Measurements from ENCODE around the gene DLL4.
"Not testable (repeated sequence)": the region's sequence is repeated elsewhere in the genome, so short reads cannot be mapped to it uniquely, and the experiment has no call there.

The DLL4 gene

DNA sequence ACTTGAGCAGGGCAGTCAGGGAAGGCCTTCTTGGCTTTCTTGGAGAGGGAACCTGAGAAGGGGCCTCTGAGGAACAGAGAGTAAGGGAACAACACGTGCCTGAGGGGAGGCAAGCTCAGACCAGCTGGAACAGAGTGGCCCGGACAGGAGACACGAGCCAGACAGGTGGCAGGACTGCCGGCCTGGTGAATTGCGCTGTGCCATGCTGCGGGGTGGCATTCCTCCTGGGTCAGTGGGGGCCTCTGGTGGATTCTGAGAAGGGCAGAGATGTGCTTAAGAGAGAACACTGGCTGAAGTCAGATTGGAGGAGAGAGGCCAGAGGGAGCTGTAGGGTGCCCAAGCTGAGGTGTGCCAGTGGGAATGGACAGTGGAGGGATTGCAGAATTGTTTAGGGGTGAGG, 29.0 kb downstream of the DLL4 start:
- DNase-seq = no peak

DNA sequence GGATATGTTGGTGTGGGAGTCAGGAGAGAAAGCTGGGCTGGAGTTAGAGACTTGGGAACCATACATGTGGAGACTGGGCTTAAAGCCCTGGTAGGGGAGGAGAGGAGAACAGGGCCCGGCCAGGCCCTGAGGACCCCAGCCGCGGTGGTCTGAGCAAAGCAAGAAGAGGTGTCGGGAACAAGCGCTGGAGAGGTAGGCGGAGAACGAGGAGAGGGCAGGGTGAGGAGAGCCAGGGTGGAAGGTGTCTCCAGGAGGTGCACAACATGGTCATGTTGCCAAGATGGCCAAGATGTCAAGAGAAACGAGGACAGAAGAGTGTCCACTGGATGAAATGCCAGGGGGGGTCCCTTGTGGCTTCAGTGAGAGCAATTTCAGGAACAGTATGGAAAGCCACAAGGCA, 29.6 kb downstream of the DLL4 start:
- no peak for DNase-seq

DNA sequence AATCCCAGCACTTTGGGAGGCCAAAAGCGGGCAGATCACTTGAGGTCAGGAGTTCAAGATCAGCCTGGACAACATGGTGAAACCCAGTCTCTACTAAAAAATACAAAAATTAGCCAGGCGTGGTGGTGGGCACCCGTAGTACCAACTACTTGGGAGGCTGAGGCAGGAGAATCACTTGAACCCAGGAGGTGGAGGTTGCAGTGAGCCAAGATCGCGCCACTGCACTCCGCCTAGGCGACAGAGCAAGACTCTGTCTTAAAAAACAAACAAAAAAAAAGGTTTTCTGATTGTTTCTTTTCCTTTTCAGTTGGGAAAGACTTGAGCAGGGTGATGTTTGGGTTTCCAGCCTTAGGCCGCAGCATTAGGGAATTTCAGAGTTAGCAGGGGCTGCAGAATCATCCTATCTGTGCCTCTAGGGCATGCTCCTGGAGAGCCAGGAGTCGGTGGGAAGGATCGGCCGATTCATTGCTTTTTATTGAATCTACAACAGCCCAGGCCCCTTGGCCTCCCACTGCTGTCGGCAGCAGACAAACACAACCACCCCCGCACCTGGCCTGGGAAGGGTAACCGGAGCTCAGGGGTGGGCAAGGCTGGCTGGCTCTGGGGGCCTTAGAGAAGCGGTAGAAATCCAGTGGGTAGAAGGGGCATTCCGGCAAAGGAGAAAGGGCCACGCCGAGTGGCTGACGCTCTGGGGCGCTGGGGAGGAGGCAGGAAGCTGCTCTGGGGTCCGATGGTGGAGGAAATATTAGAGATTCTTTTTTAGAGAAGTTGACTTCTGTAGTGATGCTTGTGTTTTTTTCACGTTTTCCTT, 30.4 kb downstream of the DLL4 start:
- DNase-seq = no peak

DNA sequence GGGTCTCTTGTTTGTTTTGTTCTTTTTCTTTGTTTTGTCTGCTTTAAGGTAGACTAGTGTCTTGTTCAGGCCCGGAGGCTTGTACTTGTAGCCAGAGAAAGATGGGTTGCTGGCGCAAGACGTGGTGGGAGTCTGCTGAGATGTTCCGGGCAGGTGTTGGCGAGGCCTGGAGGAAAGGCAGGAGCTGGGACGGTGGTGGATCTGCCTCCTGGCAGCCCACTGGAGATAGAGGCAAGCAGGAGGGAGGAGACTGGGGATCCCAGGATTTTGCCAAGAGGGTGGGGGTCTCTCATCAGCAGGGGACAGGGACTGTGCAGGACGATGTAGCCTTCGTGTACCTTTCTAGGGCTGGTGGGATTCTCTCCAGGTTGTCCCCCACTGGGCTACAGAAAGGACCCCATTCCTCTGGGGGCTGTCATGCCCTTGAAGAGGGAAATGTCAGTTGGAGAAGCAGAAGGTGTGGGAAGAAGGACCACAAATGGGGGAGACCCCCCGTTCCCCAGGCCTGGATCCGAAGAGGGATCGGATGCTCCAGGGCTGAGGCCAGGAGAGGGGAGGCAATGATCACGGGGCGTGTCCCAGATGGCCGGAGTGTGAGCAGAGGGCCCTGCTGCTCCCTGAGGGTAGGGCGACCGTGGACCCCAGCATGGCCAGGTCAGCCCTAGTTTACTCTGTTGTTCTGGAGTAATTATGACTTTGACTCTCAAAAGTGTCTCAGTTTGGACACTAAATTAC, 31.2 kb downstream of the DLL4 start:
- DNase-seq = no peak

DNA sequence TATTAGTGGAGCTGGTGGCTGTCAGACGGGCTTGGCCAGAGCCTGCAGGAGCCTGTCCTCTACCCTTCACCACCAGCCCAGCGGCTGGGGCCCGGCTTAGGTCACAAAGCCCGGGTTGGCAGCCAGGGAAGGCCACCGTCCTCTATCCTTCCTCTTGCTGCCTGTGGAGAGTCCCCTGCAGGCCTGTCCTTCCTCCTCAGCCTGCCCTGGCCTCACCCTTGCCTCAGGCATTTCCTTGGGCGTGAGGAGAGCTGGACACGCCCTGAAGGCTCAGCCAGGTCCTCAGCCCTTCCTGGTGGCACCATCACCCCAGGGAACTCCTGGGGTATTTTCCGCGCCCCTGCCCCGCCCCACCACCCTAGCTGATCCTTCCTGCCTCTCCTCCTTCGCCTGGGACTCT, 31.8 kb downstream of the DLL4 start:
- no peak for DNase-seq

DNA sequence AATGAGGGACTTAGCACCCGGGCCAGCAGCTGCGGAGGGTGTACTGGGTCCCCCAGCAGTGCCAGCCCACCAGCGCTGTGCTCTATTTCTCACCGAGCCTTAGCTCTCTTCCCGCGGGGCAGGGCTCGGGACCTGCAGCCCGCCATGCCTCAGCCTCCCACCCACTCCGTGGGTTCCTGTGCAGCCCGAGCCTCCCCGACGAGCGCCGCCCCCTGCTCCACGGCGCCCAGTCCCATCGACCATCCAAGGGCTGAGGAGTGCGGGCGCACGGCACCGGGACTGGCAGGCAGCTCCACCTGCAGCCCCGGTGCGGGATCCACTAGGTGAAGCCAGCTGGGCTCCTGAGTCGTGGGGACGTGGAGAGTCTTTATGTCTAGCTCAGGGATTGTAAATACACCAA, 32.6 kb downstream of the DLL4 start:
- DNase-seq = not testable (repeated sequence)

DNA sequence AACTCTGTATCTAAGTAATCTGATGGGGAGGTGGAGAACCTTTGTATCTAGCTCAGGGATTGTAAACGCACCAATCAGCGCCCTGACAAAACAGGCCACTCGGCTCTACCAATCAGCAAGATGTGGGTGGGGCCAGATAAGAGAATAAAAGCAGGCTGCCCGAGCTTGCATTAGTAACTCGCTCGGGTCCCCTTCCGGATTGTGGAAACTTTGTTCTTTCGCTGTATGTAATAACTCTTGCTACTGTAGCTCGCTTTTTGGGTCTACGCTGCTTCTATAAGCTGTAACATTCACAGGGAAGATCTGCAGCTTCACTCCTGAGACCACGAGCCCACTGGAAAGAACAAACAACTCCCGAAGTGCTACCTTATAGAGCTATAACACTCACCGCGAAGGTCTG, 33.2 kb downstream of the DLL4 start:
- DNase-seq = not testable (repeated sequence)

DNA sequence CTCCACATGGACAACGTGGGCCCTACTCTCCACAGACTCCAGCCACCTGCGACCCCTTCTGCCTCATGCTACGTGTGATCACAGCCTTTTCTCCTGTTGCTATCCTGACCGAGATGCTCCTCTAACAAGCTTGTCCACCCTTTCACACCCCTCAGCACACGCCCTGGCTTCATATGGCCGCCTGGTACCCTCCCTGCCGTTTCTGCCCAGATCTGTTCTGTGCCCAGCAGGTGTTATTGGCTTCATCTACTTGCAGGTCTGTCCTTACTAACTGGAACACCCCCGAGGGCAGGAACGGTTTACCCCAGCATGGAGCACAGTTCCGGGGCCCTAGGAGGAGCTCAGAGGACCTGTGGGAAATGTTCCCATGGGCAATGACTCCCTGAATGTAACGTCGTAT, 34.1 kb downstream of the DLL4 start:
- DNase-seq = no peak

DNA sequence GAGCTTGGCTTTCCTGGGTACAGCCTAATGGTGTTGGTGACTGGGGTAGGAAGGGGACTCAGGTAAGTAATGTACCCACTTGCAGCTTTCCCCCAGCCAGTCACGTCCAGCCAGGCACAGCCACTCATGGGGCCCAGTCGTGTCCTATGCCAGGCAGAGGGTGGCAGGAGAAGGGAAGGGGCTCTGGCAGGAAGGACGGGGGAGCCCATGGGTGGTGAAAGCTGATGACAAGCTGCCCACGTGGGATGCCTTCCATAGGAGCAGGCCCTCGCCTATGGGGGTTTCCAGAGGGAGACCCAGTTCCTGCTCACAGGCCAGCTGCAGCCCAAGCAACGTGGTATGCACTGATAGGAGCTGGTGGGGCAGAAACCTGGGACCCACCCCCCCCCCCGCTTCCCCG, 34.9 kb downstream of the DLL4 start:
- DNase-seq = no peak

DNA sequence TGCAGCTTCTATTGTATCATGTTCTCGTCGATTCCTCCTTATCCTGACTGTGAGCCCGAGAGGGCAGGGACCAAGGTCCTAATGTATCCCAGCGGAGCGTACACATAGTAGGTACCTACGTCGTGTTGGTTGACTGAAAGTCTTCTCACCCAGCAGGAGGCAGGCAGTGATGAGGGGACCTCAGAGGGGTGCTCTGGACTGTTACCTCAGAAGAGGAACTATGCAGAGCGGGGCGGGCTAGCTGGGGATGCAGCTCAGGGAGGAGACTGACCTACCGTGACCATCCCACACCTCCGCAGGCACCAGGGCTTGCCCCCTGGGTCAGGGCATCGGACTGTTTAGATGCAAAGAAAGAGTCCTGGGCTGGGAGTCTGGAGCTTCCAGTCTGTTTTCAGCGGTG, 35.5 kb downstream of the DLL4 start:
- no peak for DNase-seq

DNA sequence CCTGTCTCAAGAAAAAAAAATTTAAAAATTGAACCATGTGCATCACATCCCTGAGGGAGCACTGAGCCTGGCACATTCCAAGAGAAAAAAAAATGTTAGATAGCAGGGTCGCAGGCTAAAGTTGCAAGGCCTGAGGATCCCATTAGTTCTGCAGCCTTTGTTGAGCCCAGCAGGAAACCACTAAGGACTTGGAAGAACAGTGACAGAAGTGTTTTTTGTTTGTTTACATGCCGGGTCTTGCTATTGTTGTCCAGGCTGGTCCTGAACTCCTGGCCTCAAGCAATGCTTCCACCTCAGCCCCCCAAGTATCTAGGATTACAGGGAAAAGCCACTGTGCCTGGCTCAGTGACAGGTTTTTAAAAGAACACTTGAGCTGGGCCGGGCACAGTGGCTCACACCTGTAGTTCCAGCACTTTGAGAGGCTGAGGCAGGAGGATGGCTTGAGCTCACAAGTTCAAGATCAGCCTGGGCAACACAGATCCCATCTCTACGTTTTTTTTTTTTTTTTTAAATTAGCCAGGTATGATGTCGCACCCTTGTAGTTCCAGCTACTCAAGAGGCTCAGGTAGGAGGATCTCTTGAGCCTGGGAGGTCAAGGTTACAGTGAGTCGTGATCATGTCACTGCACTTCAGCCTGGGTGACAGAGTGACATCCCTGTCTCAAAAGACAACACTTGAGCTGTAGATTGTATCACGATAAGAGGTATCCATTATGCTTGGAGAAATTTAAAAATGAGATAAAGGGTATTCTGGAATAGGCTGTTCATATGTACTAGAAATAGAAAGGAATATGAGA, 39.3 kb downstream of the DLL4 start:
- DNase-seq = no peak

DNA sequence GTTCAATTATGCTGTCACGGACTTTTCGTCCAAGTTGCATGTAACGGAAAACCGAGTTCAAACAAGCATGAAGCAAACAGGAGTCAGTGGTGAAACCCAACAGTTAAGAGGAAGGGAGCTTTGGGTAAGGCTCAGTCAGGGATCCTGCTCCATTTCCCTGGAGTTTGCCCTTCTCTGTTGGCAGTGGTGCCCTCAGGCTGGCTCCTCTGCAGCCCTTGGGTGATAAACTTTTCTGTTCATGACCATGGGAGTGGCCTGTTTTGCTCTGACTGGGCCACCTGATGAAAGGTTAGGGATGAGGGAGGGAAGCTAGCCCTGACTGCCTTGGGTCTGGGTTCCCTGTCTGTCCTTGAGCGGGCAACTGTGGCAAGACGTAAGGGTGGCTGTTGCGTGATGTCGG, 40.2 kb downstream of the DLL4 start:
- no peak for DNase-seq

DNA sequence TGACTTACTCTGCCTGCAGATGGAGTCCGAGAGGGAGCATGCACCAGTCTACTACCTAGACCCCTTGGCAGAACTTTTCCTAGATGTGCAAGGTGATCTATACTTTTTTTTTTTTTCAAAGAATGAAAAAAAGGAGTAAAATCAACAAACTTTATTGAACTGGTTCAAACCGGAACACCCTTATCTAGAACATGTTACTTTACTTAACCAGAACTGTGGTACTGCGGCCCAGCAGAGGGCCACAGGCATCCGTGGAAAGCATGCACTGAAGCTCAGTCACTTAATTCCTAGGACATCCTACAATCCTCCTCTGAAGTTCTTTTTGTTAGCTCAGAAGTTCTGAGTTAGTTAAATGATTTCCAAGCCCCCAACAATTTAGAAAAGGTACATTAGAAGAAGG, 45.7 kb downstream of the DLL4 start:
- no peak for DNase-seq

DNA sequence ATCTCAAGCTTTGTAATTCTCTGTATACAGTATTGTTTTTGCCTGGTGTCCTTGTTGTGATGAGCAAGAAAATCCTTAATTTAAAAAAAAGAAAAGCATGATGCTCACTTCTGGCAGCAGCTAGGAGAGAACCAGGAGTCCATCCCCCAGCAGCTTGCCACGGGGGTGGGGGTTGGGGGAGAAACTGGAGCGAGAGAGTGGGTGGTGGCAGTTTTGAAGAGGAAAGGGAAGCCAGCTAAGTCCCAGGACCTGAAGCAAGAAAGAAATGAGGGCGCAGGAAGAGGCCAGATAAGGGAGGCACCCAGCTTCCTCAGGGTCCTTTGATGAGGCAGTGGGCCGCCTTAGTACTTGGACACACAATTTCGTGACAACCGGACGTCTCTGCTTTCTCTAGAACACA, 47.7 kb downstream of the DLL4 start:
- peak in 12 of 58 donors; percentile 5 to 78 (median 14) for DNase-seq

DNA sequence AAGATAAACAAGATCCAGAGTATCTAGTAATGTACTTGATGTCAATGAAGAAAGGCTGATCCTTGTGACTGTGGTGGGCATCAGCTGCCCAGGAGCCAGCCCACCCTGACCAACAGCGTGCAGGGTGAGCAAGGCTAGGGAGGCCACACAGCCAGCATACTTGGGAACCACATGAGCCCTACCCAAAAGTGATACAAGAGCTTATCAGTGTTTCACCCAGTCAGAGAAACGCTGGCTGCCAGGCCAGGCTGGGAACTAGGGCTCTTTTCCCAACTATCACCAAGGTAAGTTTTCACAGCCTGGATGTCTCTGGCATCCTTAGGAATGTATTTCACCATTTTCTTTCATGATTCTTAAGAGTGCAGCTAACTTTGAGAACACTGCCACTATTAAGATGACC, 49.0 kb downstream of the DLL4 start:
- no peak for DNase-seq

DNA sequence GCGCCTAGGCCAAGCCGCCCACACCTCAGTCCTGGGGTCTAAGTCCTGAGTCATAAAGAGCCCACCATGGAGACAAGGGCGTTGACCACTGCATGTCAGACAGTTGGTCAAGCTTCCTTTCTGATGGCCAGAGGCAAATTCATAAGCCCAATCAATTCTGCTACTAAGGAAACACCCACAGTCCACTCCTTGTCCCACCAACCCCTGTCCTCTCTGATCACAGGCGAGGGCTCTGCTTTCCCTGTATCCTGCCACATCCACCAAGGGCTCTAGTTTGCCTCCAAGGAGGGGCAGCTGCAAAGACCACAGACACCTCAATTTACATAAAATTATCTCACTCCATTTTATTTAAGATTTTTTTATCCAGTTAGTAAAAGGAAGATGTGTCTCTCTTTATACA, 49.4 kb downstream of the DLL4 start:
- DNase-seq = no peak

DNA sequence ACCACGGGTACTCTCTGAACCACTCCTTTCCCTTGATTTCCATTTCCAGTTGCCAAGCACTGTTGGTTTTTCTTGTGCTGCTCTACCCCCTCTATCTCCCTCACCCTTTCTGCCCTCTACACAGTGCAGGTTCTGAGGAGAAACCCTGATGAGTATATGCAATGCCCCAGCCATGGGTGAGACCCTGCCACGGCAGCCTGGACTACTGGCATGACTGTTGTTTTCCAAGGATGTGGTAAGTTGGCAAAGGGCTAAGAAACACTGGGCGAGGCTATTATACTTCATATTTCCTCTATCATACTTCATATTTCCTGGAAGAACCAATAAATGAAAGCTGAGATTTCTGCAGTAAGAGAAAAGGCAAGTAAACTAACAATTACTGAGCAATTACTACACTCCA, 52.0 kb downstream of the DLL4 start:
- no peak for DNase-seq

DNA sequence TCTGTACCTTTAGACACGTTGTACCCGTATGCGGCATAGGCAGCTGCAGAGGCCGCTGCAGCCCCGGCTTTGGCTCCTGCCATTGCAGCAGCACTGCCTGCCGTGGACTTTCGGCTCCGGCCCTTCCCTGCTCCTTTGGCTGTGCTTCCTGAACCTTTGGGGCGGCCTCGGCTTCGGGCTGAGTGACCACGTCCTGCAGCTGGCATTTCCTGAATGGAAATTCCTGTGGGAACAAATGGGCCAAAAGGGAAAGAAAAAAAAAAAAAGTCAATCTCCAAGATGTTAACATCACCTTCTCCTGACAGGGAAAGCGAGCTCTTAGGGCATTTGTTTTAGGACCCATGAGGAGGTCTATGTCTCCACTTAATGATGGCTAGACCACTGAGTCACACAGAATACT, 53.7 kb downstream of the DLL4 start:
- no peak for DNase-seq

DNA sequence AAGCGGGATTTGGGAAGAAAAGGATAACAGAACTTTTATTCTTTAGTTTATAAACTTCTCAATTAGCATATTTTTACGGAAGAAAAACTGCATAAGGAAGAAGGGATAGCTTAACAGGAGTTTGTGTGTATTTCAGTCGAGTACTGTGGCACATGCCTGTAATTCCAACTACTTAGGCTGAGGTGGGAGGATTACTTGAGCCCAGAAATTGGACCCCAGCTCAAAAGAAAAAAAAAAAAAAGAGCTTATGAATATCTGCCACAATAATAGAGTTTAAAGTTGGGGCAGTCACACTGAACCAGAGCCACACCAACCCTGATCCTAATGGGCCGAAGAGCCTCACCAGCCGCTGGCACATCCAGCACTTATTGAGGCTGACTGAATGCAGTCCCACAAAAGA, 55.3 kb downstream of the DLL4 start:
- no peak for DNase-seq

DNA sequence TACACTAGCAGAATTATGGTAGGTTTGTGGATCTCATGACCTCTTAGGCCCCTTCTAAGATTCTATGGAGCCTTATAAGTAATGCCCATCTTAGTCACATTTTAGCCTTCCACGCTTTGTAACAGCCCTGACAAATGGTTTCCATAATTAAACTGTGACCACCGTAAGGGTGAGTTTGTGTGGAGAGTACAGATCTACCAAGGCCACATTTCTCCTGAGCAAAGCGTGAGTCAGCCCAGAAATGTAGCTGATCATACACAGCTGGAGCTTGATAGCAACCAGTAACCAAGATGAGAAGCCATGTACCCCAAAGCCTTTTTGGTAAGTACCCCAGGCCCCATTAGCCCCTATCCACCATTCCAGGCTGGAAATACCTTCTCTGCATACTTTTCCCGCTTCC, 55.8 kb downstream of the DLL4 start:
- DNase-seq = no peak

DNA sequence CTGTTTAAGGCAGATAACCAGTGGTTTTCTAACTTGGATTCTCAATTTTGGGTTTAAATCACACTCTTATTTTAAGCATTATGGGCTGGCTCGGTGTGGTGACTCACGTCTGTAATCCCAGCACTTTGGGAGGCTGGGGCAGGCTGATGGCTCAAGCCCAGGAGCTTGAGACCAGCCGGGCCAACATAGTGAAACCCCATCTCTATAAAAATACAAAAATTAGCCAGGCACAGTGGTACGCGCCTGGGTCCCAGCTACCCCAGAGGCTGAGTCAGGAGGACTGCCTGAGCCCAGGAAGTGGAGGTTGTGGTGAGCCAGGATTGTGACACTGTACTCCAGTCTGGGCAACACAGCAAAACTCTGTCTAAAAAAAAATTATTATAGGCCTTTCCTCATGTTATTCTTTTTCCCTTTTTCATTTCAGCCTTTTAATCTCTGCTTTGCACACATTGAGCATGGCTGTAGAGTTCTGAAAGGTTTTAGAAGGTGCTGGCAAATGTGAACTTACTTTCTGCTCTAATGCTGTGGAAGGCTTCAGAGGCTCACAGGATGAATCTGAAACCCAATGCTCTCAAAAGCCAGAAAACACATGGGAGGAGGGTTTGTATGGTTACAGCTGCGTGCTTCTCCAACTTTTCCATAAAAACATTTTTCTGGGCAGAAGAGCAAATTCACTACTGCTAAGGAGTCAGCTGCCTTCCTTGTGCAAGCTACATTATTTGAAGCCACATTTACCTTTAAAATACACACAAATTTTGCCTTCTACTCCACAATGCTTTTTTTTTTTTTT, 56.6 kb downstream of the DLL4 start:
- DNase-seq = no peak
